HepG2 (cell line): ENCODE results near the gene HIF3A. TPM values are rescaled to one million over a fixed set of nuclear protein-coding genes. Genes with fewer than 3 reads are reported as not detected.

ENCODE experiments used
- AGO2 ChIP-seq: fragments of 200-400 bp; formaldehyde crosslinking; optimal IDR thresholded peaks from 2 replicates; pipeline ENCODE3; 2017; ENCODE audit warnings: mild to moderate bottlenecking, low read depth, low read length, moderate library complexity
- ATF5 ChIP-seq: sonication (generic); formaldehyde crosslinking; IDR thresholded peaks from 2 replicates; pipeline ENCODE4 v1.4.0; 2020; ENCODE audit warnings: mild to moderate bottlenecking, low read depth, missing genetic modification reagents
- CENPBD1 ChIP-seq: sonication (generic); formaldehyde crosslinking; IDR thresholded peaks from 2 replicates; pipeline ENCODE4 v1.8.0; 2022; ENCODE audit warnings: missing genetic modification reagents, low read depth, mild to moderate bottlenecking, borderline replicate concordance
- GATAD2A ChIP-seq: IDR thresholded peaks from 2 replicates; pipeline ENCODE4 v1.6.1; 2016
- HNRNPLL ChIP-seq: fragments of 200-400 bp; formaldehyde crosslinking; IDR thresholded peaks from 2 replicates; pipeline ENCODE4 v1.6.1; 2017; ENCODE audit warnings: mild to moderate bottlenecking, low read depth, low read length; ENCODE audit not compliant: poor library complexity, severe bottlenecking
- KAT7 ChIP-seq: IDR thresholded peaks from 2 replicates; pipeline ENCODE4 v1.6.1; 2018; ENCODE audit warnings: borderline replicate concordance, missing compliant biosample characterization
- MEIS1 ChIP-seq: sonication (generic); formaldehyde crosslinking; IDR thresholded peaks from 2 replicates; pipeline ENCODE4 v1.9.0; 2021; ENCODE audit warnings: mild to moderate bottlenecking, missing genetic modification reagents, moderate library complexity, borderline replicate concordance
- MTF1 ChIP-seq: sonication (generic); formaldehyde crosslinking; IDR thresholded peaks from 2 replicates; pipeline ENCODE4 v1.5.0; 2020; ENCODE audit warnings: missing genetic modification reagents
- NFIC ChIP-seq: IDR thresholded peaks from 2 replicates; pipeline ENCODE4 v1.6.1; 2012; ENCODE audit warnings: mild to moderate bottlenecking, low read length, inconsistent platforms
- PHF8 ChIP-seq: sonication (generic); formaldehyde crosslinking; IDR thresholded peaks from 2 replicates; pipeline ENCODE4 v1.5.0; 2020; ENCODE audit warnings: missing genetic modification reagents
- POLR2G ChIP-seq: fragments of 200-400 bp; formaldehyde crosslinking; IDR thresholded peaks from 2 replicates; pipeline ENCODE4 v1.6.1; 2018; ENCODE audit warnings: mild to moderate bottlenecking, low read depth, low read length, moderate library complexity
- RFX1 ChIP-seq: fragments of 450-650 bp; IDR thresholded peaks from 2 replicates; pipeline ENCODE4 v1.6.1; 2017
- RFX5 ChIP-seq: IDR thresholded peaks from 2 replicates; pipeline ENCODE4 v1.6.1; 2011; ENCODE audit warnings: low read depth, low read length, improper control_type of control experiment
- ZBED4 ChIP-seq: sonication (generic); formaldehyde crosslinking; IDR thresholded peaks from 2 replicates; pipeline ENCODE4 v1.4.0; 2020; ENCODE audit warnings: missing genetic modification reagents, borderline replicate concordance
- ZBTB7A ChIP-seq: sonication (generic); formaldehyde crosslinking; IDR thresholded peaks from 2 replicates; pipeline ENCODE4 v1.8.0; 2022; ENCODE audit warnings: mild to moderate bottlenecking, missing genetic modification reagents
- ZGPAT ChIP-seq: IDR thresholded peaks from 2 replicates; pipeline ENCODE4 v1.6.1; 2016; ENCODE audit warnings: mild to moderate bottlenecking
- ZNF160 ChIP-seq: sonication (generic); formaldehyde crosslinking; IDR thresholded peaks from 2 replicates; pipeline ENCODE4 v1.8.0; 2022; ENCODE audit warnings: mild to moderate bottlenecking, inconsistent platforms, missing genetic modification reagents
- ZNF317 ChIP-seq: sonication (generic); formaldehyde crosslinking; IDR thresholded peaks from 2 replicates; pipeline ENCODE4 v1.5.0; 2020; ENCODE audit warnings: mild to moderate bottlenecking, missing genetic modification reagents
- ZNF510 ChIP-seq: sonication (generic); formaldehyde crosslinking; IDR thresholded peaks from 2 replicates; pipeline ENCODE4 v1.4.0; 2020; ENCODE audit warnings: low read depth, mild to moderate bottlenecking, missing genetic modification reagents
- ZNF572 ChIP-seq: sonication (generic); formaldehyde crosslinking; IDR thresholded peaks from 2 replicates; pipeline ENCODE4 v1.5.1; 2020; ENCODE audit warnings: mild to moderate bottlenecking, missing genetic modification reagents
- ZNF607 ChIP-seq: sonication (generic); formaldehyde crosslinking; IDR thresholded peaks from 2 replicates; pipeline ENCODE4 v1.5.1; 2020; ENCODE audit warnings: missing genetic modification reagents, mild to moderate bottlenecking, borderline replicate concordance
- ZNF703 ChIP-seq: sonication (generic); formaldehyde crosslinking; IDR thresholded peaks from 2 replicates; pipeline ENCODE4 v1.5.1; 2020; ENCODE audit warnings: missing genetic modification reagents, mild to moderate bottlenecking, moderate library complexity, borderline replicate concordance
- ZNF776 ChIP-seq: sonication (generic); formaldehyde crosslinking; IDR thresholded peaks from 2 replicates; pipeline ENCODE4 v1.4.0; 2020; ENCODE audit warnings: mild to moderate bottlenecking, missing genetic modification reagents
- ZSCAN31 ChIP-seq: sonication (generic); formaldehyde crosslinking; IDR thresholded peaks from 2 replicates; pipeline ENCODE4 v1.5.0; 2020; ENCODE audit warnings: low read depth, mild to moderate bottlenecking, missing genetic modification reagents
- polyA plus RNA-seq, 8 experiments: library from polyadenylated mRNA; depleted of rRNA in 3 of 8; stranded (reverse) in 7 of 8; unstranded in 1 of 8; fragments of >200 nt; fragmentation: Illumina TruSeq in 4 of 8; extraction: Trizol in 4 of 8; gene quantifications; 2 replicates each; pipeline versions ENCODE4 v1.2.1 to v1.2.3, GENCODE V29; 2011 to 2016; ENCODE audit warnings: low read depth in 4 of 8, missing spikeins in 1 of 8, mixed read lengths in 1 of 8; ENCODE audit not compliant: insufficient read depth in 1 of 8
- total RNA-seq, 5 experiments: library from RNA; depleted of rRNA; stranded (reverse); fragments of >200 nt; fragmentation: Illumina TruSeq; extraction: Trizol; gene quantifications; 2 replicates each; pipeline ENCODE4 v1.2.3, GENCODE V29; 2016; ENCODE audit warnings: low read depth in 1 of 5

Gene HIF3A
- total and polyA plus RNA-seq, 2 of the 13 experiments (the other 11 are each of a cell fraction or from before 2014, with no cell fraction given): 0.09 to 0.22 TPM

- TF ChIP-seq ZNF160 (CRISPR knock-in tag) (no peak), RFX1 (peak; percentile 86), GATAD2A (peak; percentile 11; the same call in 1 of the 2 replicates), KAT7 (CRISPR knock-in tag) (peak; percentile 56; the same call in 1 of the 2 replicates), ZNF703 (no peak), POLR2G (peak; percentile 87), ZNF572 (CRISPR knock-in tag) (0 out of 2 replicates have a peak, but pooled peaks have one; percentile 63), ZBED4 (CRISPR knock-in tag) (no peak), ZNF607 (peak; percentile 15), ZBTB7A (peak; percentile 51; the same call in 1 of the 2 replicates), ZGPAT (CRISPR knock-in tag) (peak; percentile 50; the same call in 1 of the 2 replicates), ZNF776 (CRISPR knock-in tag) (peak; percentile 74), ZSCAN31 (CRISPR knock-in tag) (peak; percentile 82), ZNF510 (CRISPR knock-in tag) (peak; percentile 61; the same call in 1 of the 2 replicates), AGO2 (peak; percentile 37), PHF8 (CRISPR knock-in tag) (peak; percentile 95), MEIS1 (CRISPR knock-in tag) (peak; percentile 82; the same call in 1 of the 2 replicates), ATF5 (CRISPR knock-in tag) (0 out of 2 replicates have a peak, but pooled peaks have one; percentile 38), ZNF317 (CRISPR knock-in tag) (0 out of 2 replicates have a peak, but pooled peaks have one; percentile 17), RFX5 (no peak), CENPBD1 (CRISPR knock-in tag) (no peak), MTF1 (CRISPR knock-in tag) (no peak), NFIC (no peak), HNRNPLL (peak; percentile 80)
These were observed 50.2 kb downstream of the HIF3A start, which contains the start of gene PPP5C (continued) for GRCh38 chr19:46346821-46347571.
